PC-9 (cell line): ENCODE data around the gene VAV2. TPM values are rescaled to one million over a fixed set of nuclear protein-coding genes. Genes with fewer than 3 reads are reported as not detected.

Experiments
- BruUV-seq: library from RNA; stranded (reverse); fragments of 400-500 nt; replicated peaks from 2 replicates; lab custom pipeline; 2021; lab: Mats Ljungman, UMichigan
- CTCF ChIA-PET: fragments of 300-600 bp; sonication (Branson Sonifier 250); formaldehyde crosslinking; loops from one replicate; lab custom pipeline; 2022; ENCODE audit warnings: antibody characterized with exemption; lab: Charles Lee
- POLR2A ChIA-PET: fragments of 300-600 bp; sonication (Branson Sonifier 250); formaldehyde crosslinking; loops from one replicate; lab custom pipeline; 2022; ENCODE audit warnings: antibody characterized with exemption; ENCODE audit not compliant: unreplicated experiment; lab: Charles Lee
- DNase-seq, 2 experiments: peaks; one replicate each; pipeline versions ENCODE4 v3.0.0 to v3.0.0-alpha.2; 2015 to 2022; ENCODE audit warnings: mixed read lengths in 1 of 2
- H2AFZ ChIP-seq: fragments of 200-600 bp; sonication (generic); 2 replicates; pipeline ENCODE4 v1.8.1; 2017; ENCODE audit warnings: antibody characterized with exemption
- H3F3A ChIP-seq: fragments of 200-600 bp; sonication (generic); 2 replicates; pipeline ENCODE4 v1.8.1; 2017; ENCODE audit warnings: antibody characterized with exemption, mild to moderate bottlenecking, low read depth; ENCODE audit not compliant: insufficient read depth
- H3K27ac ChIP-seq: fragments of 200-600 bp; sonication (generic); 2 replicates; pipeline ENCODE4 v1.6.1; 2016; ENCODE audit warnings: mixed run types
- H3K27me3 ChIP-seq: fragments of 200-600 bp; sonication (generic); 2 replicates; pipeline ENCODE4 v1.6.1; 2016; ENCODE audit warnings: low read depth, mixed run types; ENCODE audit not compliant: insufficient read depth
- H3K36me3 ChIP-seq: fragments of 200-600 bp; sonication (generic); 2 replicates; pipeline ENCODE4 v1.6.1; 2016; ENCODE audit warnings: low read depth, mixed run types
- H3K4me1 ChIP-seq: fragments of 200-600 bp; sonication (generic); replicated peaks from 2 replicates; pipeline ENCODE4 v1.6.1; 2016; ENCODE audit warnings: mixed run types; ENCODE audit not compliant: insufficient read depth
- H3K4me2 ChIP-seq: fragments of 200-600 bp; sonication (generic); 2 replicates; pipeline ENCODE4 v1.6.1; 2017; ENCODE audit warnings: mixed run types
- H3K4me3 ChIP-seq: fragments of 200-600 bp; sonication (generic); 2 replicates; pipeline ENCODE4 v1.6.1; 2016; ENCODE audit warnings: mixed run types
- H3K79me2 ChIP-seq: fragments of 200-600 bp; sonication (generic); 2 replicates; pipeline ENCODE4 v1.6.1; 2017; ENCODE audit warnings: low read depth, mixed run types
- H3K9me2 ChIP-seq: fragments of 200-600 bp; sonication (generic); 2 replicates; pipeline ENCODE4 v1.8.1; 2017; ENCODE audit warnings: mild to moderate bottlenecking; ENCODE audit not compliant: insufficient read depth
- H3K9me3 ChIP-seq: fragments of 200-600 bp; sonication (generic); 2 replicates; pipeline ENCODE4 v1.8.1; 2016; ENCODE audit warnings: low read depth; ENCODE audit not compliant: insufficient read depth
- H4K20me1 ChIP-seq: fragments of 200-600 bp; sonication (generic); 2 replicates; pipeline ENCODE4 v1.8.1; 2017; ENCODE audit not compliant: insufficient read depth
- CTCF ChIP-seq: fragments of 200-600 bp; sonication (generic); conservative IDR thresholded peaks from 2 replicates; pipeline ENCODE4 v1.6.1; 2017; ENCODE audit warnings: mixed run types, antibody characterized with exemption, mild to moderate bottlenecking, moderate library complexity
- EZH2 ChIP-seq: fragments of 200-600 bp; sonication (generic); IDR thresholded peaks from 2 replicates; pipeline ENCODE4 v1.8.0; 2017; ENCODE audit warnings: antibody characterized with exemption, low read depth
- intact Hi-C: fragments of 100-400 bp; cut with micrococcal nuclease; formaldehyde crosslinking; loops from one replicate; pipeline ENCODE4 v1.10.0; 2022; ENCODE audit not compliant: unreplicated experiment
- total RNA-seq: library from RNA; stranded (reverse); gene quantifications from 2 replicates; pipeline ENCODE4 v1.2.3, GENCODE V29; 2021

The VAV2 gene
- total RNA-seq, 1 experiment from 2014 or later = 36.5 TPM

- CTCF ChIA-PET = no interaction called here
- Histone ChIP-seq H2AFZ (no peak overlapping the region), H3K36me3 (no peaks in the 10 kb centered on the region), H3F3A (no peaks in the 10 kb centered on the region), H3K4me3 (no peak overlapping the region), H3K4me2 (no peak overlapping the region), H3K79me2 (no peaks in the 10 kb centered on the region), H3K27ac (no peak overlapping the region), H4K20me1 (no peaks in the 10 kb centered on the region), H3K27me3 (peaks cover 3% of the 10 kb centered on the region; the same call in 1 of the 2 replicates), H3K9me3 (no peaks in the 10 kb centered on the region), H3K9me2 (no peaks in the 10 kb centered on the region), H3K4me1 (no peaks in the 10 kb centered on the region)
- DNase-seq = no peak
- POLR2A ChIA-PET = interaction anchor here (0.7 kb wide), 1 partner anchor 18 kb away, joined by 5 read pairs; the partner anchor contains the start of gene BRD3OS
- BruUV-seq = no TSS peak
- intact Hi-C loops = no loop called here
- TF ChIP-seq EZH2 (no peak), CTCF (no peak)
Measured at GRCh38 chr9:134007150-134007549, 15.0 kb upstream of the VAV2 start.

GRCh38 chr9:134005381-134005780, 13.3 kb upstream of the VAV2 start:
- CTCF ChIA-PET = interaction anchor here (1.2 kb wide), 1 partner anchor 223 kb away, joined by 6 read pairs; no protein-coding TSS in a partner anchor
- no peak overlapping the region for H2AFZ ChIP-seq
- TF ChIP-seq EZH2 (no peak), CTCF (no peak)
- POLR2A ChIA-PET = no interaction called here
- BruUV-seq = no TSS peak
- no peaks in the 10 kb centered on the region for H3F3A ChIP-seq
- no peak overlapping the region for H3K27ac ChIP-seq
- H3K9me3 ChIP-seq = no peaks in the 10 kb centered on the region
- H3K27me3 ChIP-seq = peaks cover 3% of the 10 kb centered on the region; the same call in 1 of the 2 replicates
- H3K36me3 ChIP-seq = no peaks in the 10 kb centered on the region
- no peaks in the 10 kb centered on the region for H3K4me1 ChIP-seq
- H3K4me2 ChIP-seq = no peak overlapping the region
- DNase-seq = no peak
- no peaks in the 10 kb centered on the region for H4K20me1 ChIP-seq
- H3K79me2 ChIP-seq = no peaks in the 10 kb centered on the region
- intact Hi-C loops = no loop called here
- no peak overlapping the region for H3K4me3 ChIP-seq
- no peaks in the 10 kb centered on the region for H3K9me2 ChIP-seq

GRCh38 chr9:134004881-134005280, 12.8 kb upstream of the VAV2 start:
- H4K20me1 ChIP-seq = no peaks in the 10 kb centered on the region
- H3K27me3 ChIP-seq = peaks cover 3% of the 10 kb centered on the region; the same call in 1 of the 2 replicates
- no peak overlapping the region for H3K4me2 ChIP-seq
- no peaks in the 10 kb centered on the region for H3F3A ChIP-seq
- intact Hi-C loops = no loop called here
- ChIA-PET POLR2A (no interaction called here), CTCF (interaction anchor here (1.2 kb wide), 1 partner anchor 223 kb away, joined by 6 read pairs; no protein-coding TSS in a partner anchor)
- H3K9me2 ChIP-seq = no peaks in the 10 kb centered on the region
- no peaks in the 10 kb centered on the region for H3K9me3 ChIP-seq
- no peak overlapping the region for H3K27ac ChIP-seq
- no peak for DNase-seq
- TF ChIP-seq CTCF (no peak), EZH2 (no peak)
- no peak overlapping the region for H3K4me3 ChIP-seq
- no peak overlapping the region for H2AFZ ChIP-seq
- no peaks in the 10 kb centered on the region for H3K36me3 ChIP-seq
- BruUV-seq = no TSS peak
- no peaks in the 10 kb centered on the region for H3K79me2 ChIP-seq
- no peaks in the 10 kb centered on the region for H3K4me1 ChIP-seq
